H9 (cell line): Measurements from ENCODE around the gene PREPL. TPM values are rescaled to one million over a fixed set of nuclear protein-coding genes. Genes with fewer than 3 reads are reported as not detected.

Experiments used
- DNase-seq: peaks from one replicate; pipeline ENCODE4 v3.0.0-alpha.2; 2017
- H2AFZ ChIP-seq: one replicate; pipeline ENCODE4 v1.6.1; 2013; ENCODE audit warnings: mild to moderate bottlenecking, low read length, control low read depth, moderate library complexity
- H2AK5ac ChIP-seq: 2 replicates; pipeline ENCODE4 v1.6.1; 2013; ENCODE audit warnings: low read length, control low read depth, mixed read lengths; ENCODE audit not compliant: insufficient read length
- H2BK120ac ChIP-seq: one replicate; pipeline ENCODE4 v1.6.1; 2013; ENCODE audit warnings: low read depth, mild to moderate bottlenecking, low read length, control low read depth, inconsistent platforms; ENCODE audit not compliant: poor library complexity, severe bottlenecking
- H2BK12ac ChIP-seq: 2 replicates; pipeline ENCODE4 v1.6.1; 2013; ENCODE audit warnings: low read length, control low read depth, mixed read lengths, low read depth; ENCODE audit not compliant: insufficient read length
- H2BK15ac ChIP-seq: 2 replicates; pipeline ENCODE4 v1.6.1; 2013; ENCODE audit warnings: low read depth, low read length, control low read depth
- H2BK20ac ChIP-seq: one replicate; pipeline ENCODE4 v1.6.1; 2013; ENCODE audit warnings: low read depth, mild to moderate bottlenecking, low read length, control low read depth, inconsistent platforms; ENCODE audit not compliant: poor library complexity, severe bottlenecking
- H2BK5ac ChIP-seq: 2 replicates; pipeline ENCODE4 v1.6.1; 2013; ENCODE audit warnings: low read length, control low read depth, mixed read lengths; ENCODE audit not compliant: insufficient read length
- H3K14ac ChIP-seq: 2 replicates; pipeline ENCODE4 v1.6.1; 2013; ENCODE audit warnings: low read length, control low read depth; ENCODE audit not compliant: insufficient read depth
- H3K18ac ChIP-seq: 2 replicates; pipeline ENCODE4 v1.6.1; 2013; ENCODE audit warnings: low read depth, mild to moderate bottlenecking, mixed read lengths, low read length, control low read depth; ENCODE audit not compliant: insufficient read length
- H3K23ac ChIP-seq: 2 replicates; pipeline ENCODE4 v1.6.1; 2013; ENCODE audit warnings: low read length, control low read depth, mixed read lengths, low read depth; ENCODE audit not compliant: insufficient read length
- H3K23me2 ChIP-seq: 2 replicates; pipeline ENCODE4 v1.6.1; 2013; ENCODE audit warnings: low read depth, mild to moderate bottlenecking, mixed read lengths, low read length, control low read depth; ENCODE audit not compliant: insufficient read length, poor library complexity, severe bottlenecking
- H3K27ac ChIP-seq: 2 replicates; pipeline ENCODE4 v1.5.1; 2013; ENCODE audit warnings: low read length, control low read depth, mixed read lengths, low read depth; ENCODE audit not compliant: insufficient read length
- H3K27me3 ChIP-seq: 2 replicates; pipeline ENCODE4 v1.6.1; 2013; ENCODE audit warnings: low read length, control low read depth, inconsistent platforms; ENCODE audit not compliant: insufficient read depth
- H3K4ac ChIP-seq: 2 replicates; pipeline ENCODE4 v1.6.1; 2013; ENCODE audit warnings: low read depth, mild to moderate bottlenecking, control low read depth, inconsistent platforms, low read length, moderate library complexity
- H3K4me1 ChIP-seq: 2 replicates; pipeline ENCODE4 v1.6.1; 2013; ENCODE audit warnings: low read length, control low read depth, inconsistent platforms; ENCODE audit not compliant: insufficient read depth
- H3K4me2 ChIP-seq: 2 replicates; pipeline ENCODE4 v1.6.1; 2013; ENCODE audit warnings: low read length, control low read depth, mixed read lengths; ENCODE audit not compliant: insufficient read length, insufficient read depth
- H3K56ac ChIP-seq: 2 replicates; pipeline ENCODE4 v1.6.1; 2013; ENCODE audit warnings: low read depth, mild to moderate bottlenecking, mixed read lengths, low read length, control low read depth; ENCODE audit not compliant: insufficient read length
- H3K79me1 ChIP-seq: 2 replicates; pipeline ENCODE4 v1.6.1; 2013; ENCODE audit warnings: low read depth, mild to moderate bottlenecking, moderate library complexity, low read length, control low read depth, inconsistent platforms; ENCODE audit not compliant: insufficient read depth, poor library complexity, severe bottlenecking
- H3K79me2 ChIP-seq: 2 replicates; pipeline ENCODE4 v1.6.1; 2013; ENCODE audit warnings: low read length, control low read depth, inconsistent platforms; ENCODE audit not compliant: insufficient read depth
- H3K9ac ChIP-seq: 2 replicates; pipeline ENCODE4 v1.6.1; 2013; ENCODE audit warnings: low read length, control low read depth, mixed read lengths; ENCODE audit not compliant: insufficient read length; ENCODE audit errors: extremely low read depth
- H3K9me3 ChIP-seq: one replicate; pipeline ENCODE4 v1.6.1; 2013; ENCODE audit warnings: low read depth, low read length, inconsistent platforms; ENCODE audit not compliant: control insufficient read depth
- H3T11ph ChIP-seq: one replicate; pipeline ENCODE4 v1.6.1; 2013; ENCODE audit warnings: mild to moderate bottlenecking, low read length, control low read depth, inconsistent platforms
- H4K20me1 ChIP-seq: one replicate; pipeline ENCODE4 v1.6.1; 2013; ENCODE audit not compliant: control insufficient read depth, insufficient read length, insufficient read depth
- H4K5ac ChIP-seq: 2 replicates; pipeline ENCODE4 v1.6.1; 2013; ENCODE audit warnings: low read depth, mild to moderate bottlenecking, mixed read lengths, low read length, control low read depth; ENCODE audit not compliant: insufficient read length
- H4K8ac ChIP-seq: replicated peaks from 2 replicates; pipeline ENCODE4 v1.6.1; 2013; ENCODE audit warnings: low read length, control low read depth, mixed read lengths, low read depth; ENCODE audit not compliant: insufficient read length
- H4K91ac ChIP-seq: 2 replicates; pipeline ENCODE4 v1.6.1; 2013; ENCODE audit warnings: low read depth, mild to moderate bottlenecking, moderate library complexity, mixed read lengths, low read length, control low read depth; ENCODE audit not compliant: insufficient read length
- H3K27ac Mint-ChIP-seq, 3 experiments: 2 replicates in 2 of 3; 3 replicates in 1 of 3; pipeline ENCODE4 v1.8.0; 2020 to 2021; ENCODE audit warnings: mixed read lengths in 3 of 3, mild to moderate bottlenecking in 1 of 3, moderate library complexity in 1 of 3
- H3K27me3 Mint-ChIP-seq: 2 replicates; pipeline ENCODE4 v1.8.0; 2021; ENCODE audit warnings: low read depth, mild to moderate bottlenecking, moderate library complexity, mixed read lengths
- H3K36me3 Mint-ChIP-seq, 3 experiments: 2 replicates in 2 of 3; 3 replicates in 1 of 3; pipeline ENCODE4 v1.8.0; 2020 to 2021; ENCODE audit warnings: low read depth in 3 of 3, mixed read lengths in 3 of 3; ENCODE audit not compliant: insufficient read depth in 1 of 3
- H3K4me1 Mint-ChIP-seq, 2 experiments: 2 replicates each; pipeline ENCODE4 v1.8.0; 2020; ENCODE audit warnings: mixed read lengths in 2 of 2
- H3K4me3 Mint-ChIP-seq, 2 experiments: 2 replicates in 1 of 2; 3 replicates in 1 of 2; pipeline ENCODE4 v1.8.0; 2020 to 2021; ENCODE audit warnings: mild to moderate bottlenecking in 2 of 2, mixed read lengths in 2 of 2, moderate library complexity in 1 of 2
- H3K9me3 Mint-ChIP-seq, 2 experiments: 2 replicates in 1 of 2; 3 replicates in 1 of 2; pipeline ENCODE4 v1.8.0; 2020; ENCODE audit warnings: mild to moderate bottlenecking in 2 of 2, mixed read lengths in 2 of 2, moderate library complexity in 1 of 2
- CTCF ChIP-seq: fragments of 200-600 bp; sonication (generic); conservative IDR thresholded peaks from 3 replicates; pipeline ENCODE4 v1.8.0; 2021; ENCODE audit warnings: antibody characterized with exemption, mild to moderate bottlenecking
- WGBS: extraction: QIAGEN DNeasy Blood & Tissue Kit; methylation state at CpG from one replicate; pipeline ENCODE4 v1.1.7; 2013; ENCODE audit warnings: missing lambda C conversion rate, low lambda C conversion rate, mixed read lengths; ENCODE audit not compliant: insufficient read length; ENCODE audit errors: extremely low coverage; 5-methylcytosine and 5-hydroxymethylcytosine counted together
- total RNA-seq: library from RNA; stranded (reverse); gene quantifications from 2 replicates; pipeline ENCODE4 v1.2.1, GENCODE V29; 2021

The PREPL gene
- total RNA-seq, 1 experiment from 2014 or later = 30.1 TPM

- Mint-ChIP-seq H3K4me1 (peaks cover 6 to 8% of the 10 kb centered on the region in 2 experiments), H3K36me3 (no peaks in the 10 kb centered on the region)
- no peak overlapping the region for H3T11ph ChIP-seq
These were observed 61.7 kb downstream of the PREPL start for GRCh38 chr2:44299635-44300034.

More at GRCh38 chr2:44299635-44300034, 61.7 kb downstream of the PREPL start:
- DNase-seq = no peak
- no peak overlapping the region for H3K27ac ChIP-seq
- no CpG with 5 or more reads among the region's 4 CpGs for WGBS
- H3K56ac ChIP-seq = no peak overlapping the region
- H2BK15ac ChIP-seq = no peak overlapping the region
- no peak overlapping the region for H2BK12ac ChIP-seq
- H3K23me2 ChIP-seq = no peaks in the 10 kb centered on the region
- no peak overlapping the region for H2AK5ac ChIP-seq
- Mint-ChIP-seq H3K4me3 (no peak overlapping the region), H3K27me3 (peaks cover 1% of the 10 kb centered on the region; the same call in 1 of the 2 replicates), H3K9me3 (no peaks in the 10 kb centered on the region), H3K27ac (no peak overlapping the region)
- no peak overlapping the region for H2BK5ac ChIP-seq
- no peak for TF ChIP-seq CTCF
- H4K20me1 ChIP-seq = no peaks in the 10 kb centered on the region
- no peak overlapping the region for H2AFZ ChIP-seq
- H2BK120ac ChIP-seq = no peak overlapping the region
- H3K9me3 ChIP-seq = no peaks in the 10 kb centered on the region
- no peak overlapping the region for H3K18ac ChIP-seq
- no peaks in the 10 kb centered on the region; the same call in none of the 2 replicates for H3K4me1 ChIP-seq
- no peak overlapping the region for H3K4me2 ChIP-seq
- H3K4ac ChIP-seq = no peak overlapping the region
- H3K79me2 ChIP-seq = no peaks in the 10 kb centered on the region
- no peak overlapping the region for H4K8ac ChIP-seq
- H3K79me1 ChIP-seq = no peaks in the 10 kb centered on the region
- no peak overlapping the region for H3K23ac ChIP-seq
- H2BK20ac ChIP-seq = no peak overlapping the region
- no peak overlapping the region for H4K91ac ChIP-seq
- no peak overlapping the region for H3K9ac ChIP-seq
- H3K27me3 ChIP-seq = no peaks in the 10 kb centered on the region
- no peak overlapping the region for H4K5ac ChIP-seq
- no peak overlapping the region for H3K14ac ChIP-seq
